PC-9 (cell line): ENCODE measurements around the gene CRTAC1. TPM values are rescaled to one million over a fixed set of nuclear protein-coding genes. Genes with fewer than 3 reads are reported as not detected.

Source experiments
- BruUV-seq: library from RNA; stranded (reverse); fragments of 400-500 nt; replicated peaks from 2 replicates; lab custom pipeline; 2021; lab: Mats Ljungman, UMichigan
- CTCF ChIA-PET: fragments of 300-600 bp; sonication (Branson Sonifier 250); formaldehyde crosslinking; loops from one replicate; lab custom pipeline; 2022; ENCODE audit warnings: antibody characterized with exemption; lab: Charles Lee
- POLR2A ChIA-PET: fragments of 300-600 bp; sonication (Branson Sonifier 250); formaldehyde crosslinking; loops from one replicate; lab custom pipeline; 2022; ENCODE audit warnings: antibody characterized with exemption; ENCODE audit not compliant: unreplicated experiment; lab: Charles Lee
- DNase-seq, 2 experiments: peaks; one replicate each; pipeline versions ENCODE4 v3.0.0 to v3.0.0-alpha.2; 2015 to 2022; ENCODE audit warnings: mixed read lengths in 1 of 2
- H2AFZ ChIP-seq: fragments of 200-600 bp; sonication (generic); 2 replicates; pipeline ENCODE4 v1.8.1; 2017; ENCODE audit warnings: antibody characterized with exemption
- H3F3A ChIP-seq: fragments of 200-600 bp; sonication (generic); 2 replicates; pipeline ENCODE4 v1.8.1; 2017; ENCODE audit warnings: antibody characterized with exemption, mild to moderate bottlenecking, low read depth; ENCODE audit not compliant: insufficient read depth
- H3K27ac ChIP-seq: fragments of 200-600 bp; sonication (generic); 2 replicates; pipeline ENCODE4 v1.6.1; 2016; ENCODE audit warnings: mixed run types
- H3K27me3 ChIP-seq: fragments of 200-600 bp; sonication (generic); 2 replicates; pipeline ENCODE4 v1.6.1; 2016; ENCODE audit warnings: low read depth, mixed run types; ENCODE audit not compliant: insufficient read depth
- H3K36me3 ChIP-seq: fragments of 200-600 bp; sonication (generic); 2 replicates; pipeline ENCODE4 v1.6.1; 2016; ENCODE audit warnings: low read depth, mixed run types
- H3K4me1 ChIP-seq: fragments of 200-600 bp; sonication (generic); replicated peaks from 2 replicates; pipeline ENCODE4 v1.6.1; 2016; ENCODE audit warnings: mixed run types; ENCODE audit not compliant: insufficient read depth
- H3K4me2 ChIP-seq: fragments of 200-600 bp; sonication (generic); 2 replicates; pipeline ENCODE4 v1.6.1; 2017; ENCODE audit warnings: mixed run types
- H3K4me3 ChIP-seq: fragments of 200-600 bp; sonication (generic); 2 replicates; pipeline ENCODE4 v1.6.1; 2016; ENCODE audit warnings: mixed run types
- H3K79me2 ChIP-seq: fragments of 200-600 bp; sonication (generic); 2 replicates; pipeline ENCODE4 v1.6.1; 2017; ENCODE audit warnings: low read depth, mixed run types
- H3K9me2 ChIP-seq: fragments of 200-600 bp; sonication (generic); 2 replicates; pipeline ENCODE4 v1.8.1; 2017; ENCODE audit warnings: mild to moderate bottlenecking; ENCODE audit not compliant: insufficient read depth
- H3K9me3 ChIP-seq: fragments of 200-600 bp; sonication (generic); 2 replicates; pipeline ENCODE4 v1.8.1; 2016; ENCODE audit warnings: low read depth; ENCODE audit not compliant: insufficient read depth
- H4K20me1 ChIP-seq: fragments of 200-600 bp; sonication (generic); 2 replicates; pipeline ENCODE4 v1.8.1; 2017; ENCODE audit not compliant: insufficient read depth
- CTCF ChIP-seq: fragments of 200-600 bp; sonication (generic); conservative IDR thresholded peaks from 2 replicates; pipeline ENCODE4 v1.6.1; 2017; ENCODE audit warnings: mixed run types, antibody characterized with exemption, mild to moderate bottlenecking, moderate library complexity
- EZH2 ChIP-seq: fragments of 200-600 bp; sonication (generic); IDR thresholded peaks from 2 replicates; pipeline ENCODE4 v1.8.0; 2017; ENCODE audit warnings: antibody characterized with exemption, low read depth
- intact Hi-C: fragments of 100-400 bp; cut with micrococcal nuclease; formaldehyde crosslinking; loops from one replicate; pipeline ENCODE4 v1.10.0; 2022; ENCODE audit not compliant: unreplicated experiment
- total RNA-seq: library from RNA; stranded (reverse); gene quantifications from 2 replicates; pipeline ENCODE4 v1.2.3, GENCODE V29; 2021

CRTAC1 gene
- total RNA-seq, 1 experiment from 2014 or later = not detected

GRCh38 chr10:97925308-97925938 is 105.0 kb downstream of the CRTAC1 start:
- peaks cover 69% of the 10 kb centered on the region for H3K27me3 ChIP-seq
- H3K9me2 ChIP-seq = no peaks in the 10 kb centered on the region
- no peaks in the 10 kb centered on the region for H4K20me1 ChIP-seq
- H3K4me1 ChIP-seq = no peaks in the 10 kb centered on the region
- no peaks in the 10 kb centered on the region for H3K79me2 ChIP-seq
- no peaks in the 10 kb centered on the region for H3K36me3 ChIP-seq
- no peak overlapping the region for H3K4me3 ChIP-seq
- no peak overlapping the region for H3K27ac ChIP-seq
- DNase-seq = no peak
- TF ChIP-seq CTCF (no peak), EZH2 (no peak)
- ChIA-PET POLR2A (no interaction called here), CTCF (no interaction called here)
- intact Hi-C loops = loop anchor here (2.0 kb wide), 1 partner anchor 41 kb away; no protein-coding TSS in a partner anchor
- H3F3A ChIP-seq = no peaks in the 10 kb centered on the region
- no peaks in the 10 kb centered on the region for H3K9me3 ChIP-seq
- no TSS peak for BruUV-seq
- H3K4me2 ChIP-seq = no peak overlapping the region
- no peak overlapping the region for H2AFZ ChIP-seq

GRCh38 chr10:97924678-97925077 is 105.7 kb downstream of the CRTAC1 start:
- no peak for DNase-seq
- H3K9me3 ChIP-seq = no peaks in the 10 kb centered on the region
- H3K4me1 ChIP-seq = no peaks in the 10 kb centered on the region
- no peaks in the 10 kb centered on the region for H4K20me1 ChIP-seq
- peaks cover 62% of the 10 kb centered on the region for H3K27me3 ChIP-seq
- no peaks in the 10 kb centered on the region for H3K36me3 ChIP-seq
- ChIA-PET POLR2A (no interaction called here), CTCF (no interaction called here)
- no peak overlapping the region for H3K4me2 ChIP-seq
- H3K79me2 ChIP-seq = no peaks in the 10 kb centered on the region
- TF ChIP-seq EZH2 = no peak
- no peak for TF ChIP-seq CTCF
- H2AFZ ChIP-seq = no peak overlapping the region
- no peaks in the 10 kb centered on the region for H3F3A ChIP-seq
- no peaks in the 10 kb centered on the region for H3K9me2 ChIP-seq
- H3K27ac ChIP-seq = no peak overlapping the region
- H3K4me3 ChIP-seq = no peak overlapping the region
- no TSS peak for BruUV-seq
- intact Hi-C loops = loop anchor here (2.0 kb wide), 1 partner anchor 42 kb away; no protein-coding TSS in a partner anchor

GRCh38 chr10:97923476-97923875 is 106.9 kb downstream of the CRTAC1 start:
- CTCF ChIA-PET = no interaction called here
- peaks cover 53% of the 10 kb centered on the region for H3K27me3 ChIP-seq

More at GRCh38 chr10:97923476-97923875, 106.9 kb downstream of the CRTAC1 start:
- DNase-seq = no peak
- Histone ChIP-seq H3K4me3 (no peak overlapping the region), H3K9me3 (no peaks in the 10 kb centered on the region), H3K79me2 (no peaks in the 10 kb centered on the region), H3K36me3 (no peaks in the 10 kb centered on the region), H3K4me2 (no peak overlapping the region), H3K9me2 (no peaks in the 10 kb centered on the region), H2AFZ (no peak overlapping the region), H3F3A (no peaks in the 10 kb centered on the region), H3K4me1 (no peaks in the 10 kb centered on the region), H4K20me1 (no peaks in the 10 kb centered on the region), H3K27ac (no peak overlapping the region)
- intact Hi-C loops = no loop called here
- BruUV-seq = no TSS peak
- POLR2A ChIA-PET = interaction anchor here (0.6 kb wide), 1 partner anchor 211 kb away, joined by 4 read pairs; the partner anchor contains the start of gene R3HCC1L
- TF ChIP-seq EZH2 (no peak), CTCF (no peak)
